ENCODE data around the gene TGFBR3.
"Not testable (repeated sequence)": the region's sequence is repeated elsewhere in the genome, so short reads cannot be mapped to it uniquely, and the experiment has no call there.

Gene TGFBR3

GRCh38 chr1:91884459-91885212 lies 1.3 kb downstream of the TGFBR3 start:
- no peak for DNase-seq (ENCODE audit: low read depth, low spot score)

- DNase-seq (ENCODE audit: low read depth, low spot score), result no peak
These were observed 2.5 kb downstream of the TGFBR3 start for GRCh38 chr1:91883470-91883869.

- DNase-seq (ENCODE audit: low read depth, low spot score), result no peak
These were observed 4.7 kb downstream of the TGFBR3 start for GRCh38 chr1:91881280-91881679.

- DNase-seq (ENCODE audit: low read depth, low spot score), result no peak
These were observed 6.2 kb downstream of the TGFBR3 start for GRCh38 chr1:91879733-91880132.

GRCh38 chr1:91877574-91878208 lies 8.3 kb downstream of the TGFBR3 start:
- DNase-seq (ENCODE audit: low read depth, low spot score), result no peak

- no peak for DNase-seq (ENCODE audit: low read depth, low spot score)
These were observed 9.0 kb downstream of the TGFBR3 start for GRCh38 chr1:91876781-91877573.

GRCh38 chr1:91876040-91876470 lies 9.9 kb downstream of the TGFBR3 start:
- DNase-seq (ENCODE audit: low read depth, low spot score), result no peak

GRCh38 chr1:91874167-91874566 lies 11.8 kb downstream of the TGFBR3 start:
- no peak for DNase-seq (ENCODE audit: low read depth, low spot score)

GRCh38 chr1:91872559-91873081 lies 13.3 kb downstream of the TGFBR3 start:
- no peak for DNase-seq (ENCODE audit: low read depth, low spot score)

- DNase-seq (ENCODE audit: low read depth, low spot score), result no peak
These were observed 14.0 kb downstream of the TGFBR3 start for GRCh38 chr1:91872000-91872399.

- no peak for DNase-seq (ENCODE audit: low read depth, low spot score)
These were observed 15.6 kb downstream of the TGFBR3 start for GRCh38 chr1:91870322-91870721.

- no peak for DNase-seq (ENCODE audit: low read depth, low spot score)
These were observed 19.5 kb downstream of the TGFBR3 start for GRCh38 chr1:91866425-91866824.

GRCh38 chr1:91864017-91864700 lies 21.8 kb downstream of the TGFBR3 start:
- DNase-seq (ENCODE audit: low read depth, low spot score), result no peak

- DNase-seq (ENCODE audit: low read depth, low spot score), result no peak
These were observed 22.5 kb downstream of the TGFBR3 start for GRCh38 chr1:91863498-91863897.

GRCh38 chr1:91862120-91862519 lies 23.8 kb downstream of the TGFBR3 start:
- no peak for DNase-seq (ENCODE audit: low read depth, low spot score)

- no peak for DNase-seq (ENCODE audit: low read depth, low spot score)
These were observed 28.3 kb downstream of the TGFBR3 start for GRCh38 chr1:91857557-91858239.

- DNase-seq (ENCODE audit: low read depth, low spot score), result no peak
These were observed 29.0 kb downstream of the TGFBR3 start for GRCh38 chr1:91856996-91857395.

- DNase-seq (ENCODE audit: low read depth, low spot score), result no peak
These were observed 31.0 kb downstream of the TGFBR3 start for GRCh38 chr1:91854852-91855534.

GRCh38 chr1:91853397-91853796 lies 32.6 kb downstream of the TGFBR3 start:
- DNase-seq (ENCODE audit: low read depth, low spot score), result no peak

- not testable (repeated sequence) for DNase-seq (ENCODE audit: low read depth, low spot score)
These were observed 33.9 kb downstream of the TGFBR3 start for GRCh38 chr1:91852011-91852410.

All from smooth muscle cell of the brain vasculature (primary cell).